HEK293 (cell line): ENCODE measurements around the gene HILPDA.

Experiments used
- CTCF ChIP-seq: fragments of 450-650 bp; formaldehyde crosslinking; IDR thresholded peaks from 2 replicates; pipeline ENCODE4 v1.5.1; 2016; ENCODE audit warnings: missing biosample characterization, missing genetic modification characterization
- GLI4 ChIP-seq: fragments of 450-650 bp; formaldehyde crosslinking; IDR thresholded peaks from 2 replicates; pipeline ENCODE4 v1.5.1; 2016; ENCODE audit warnings: missing biosample characterization, missing genetic modification characterization
- PRDM1 ChIP-seq: fragments of 450-650 bp; formaldehyde crosslinking; IDR thresholded peaks from 2 replicates; pipeline ENCODE4; 2016; ENCODE audit warnings: missing biosample characterization, missing genetic modification characterization
- SCRT1 ChIP-seq: fragments of 450-650 bp; formaldehyde crosslinking; IDR thresholded peaks from 2 replicates; pipeline ENCODE4 v1.5.1; 2016; ENCODE audit warnings: missing biosample characterization, missing genetic modification characterization, borderline replicate concordance
- TRIM28 ChIP-seq: IDR thresholded peaks from 2 replicates; pipeline ENCODE4 v1.6.1; 2011; ENCODE audit warnings: low read length, control low read depth, borderline replicate concordance
- YY1 ChIP-seq: fragments of 450-650 bp; formaldehyde crosslinking; IDR thresholded peaks from 2 replicates; pipeline ENCODE4 v1.5.1; 2018; ENCODE audit warnings: missing biosample characterization, missing genetic modification characterization
- ZBTB10 ChIP-seq: fragments of 450-650 bp; formaldehyde crosslinking; IDR thresholded peaks from 2 replicates; pipeline ENCODE4 v1.5.1; 2016; ENCODE audit warnings: missing biosample characterization, missing genetic modification characterization
- ZBTB26 ChIP-seq: fragments of 450-650 bp; formaldehyde crosslinking; optimal IDR thresholded peaks from 2 replicates; pipeline ENCODE3; 2016; ENCODE audit warnings: missing biosample characterization, mild to moderate bottlenecking, missing genetic modification characterization
- ZNF121 ChIP-seq: fragments of 450-650 bp; formaldehyde crosslinking; IDR thresholded peaks from 2 replicates; pipeline ENCODE4 v1.5.1; 2016; ENCODE audit warnings: missing biosample characterization, missing genetic modification characterization
- ZNF239 ChIP-seq: fragments of 450-650 bp; formaldehyde crosslinking; IDR thresholded peaks from 2 replicates; pipeline ENCODE4 v1.5.1; 2016; ENCODE audit warnings: missing biosample characterization, missing genetic modification characterization
- ZNF24 ChIP-seq: fragments of 450-650 bp; formaldehyde crosslinking; IDR thresholded peaks from 2 replicates; pipeline ENCODE4 v1.5.1; 2016; ENCODE audit warnings: missing biosample characterization, missing genetic modification characterization
- ZNF529 ChIP-seq: fragments of 450-650 bp; formaldehyde crosslinking; IDR thresholded peaks from 2 replicates; pipeline ENCODE4 v1.5.1; 2017; ENCODE audit warnings: missing genetic modification characterization, missing biosample characterization; ENCODE audit not compliant: insufficient replicate concordance
- ZNF747 ChIP-seq: fragments of 450-650 bp; formaldehyde crosslinking; IDR thresholded peaks from 2 replicates; pipeline ENCODE4 v1.5.1; 2016; ENCODE audit warnings: missing biosample characterization, missing genetic modification characterization
- TF ChIP-seq, protein P1 (sequence below): fragments of 450-650 bp; formaldehyde crosslinking; IDR thresholded peaks from 2 replicates; pipeline ENCODE4 v1.5.1; 2016; ENCODE audit warnings: missing biosample characterization, missing genetic modification characterization

GRCh38 chr7:128419257-128419656, 36.4 kb upstream of the HILPDA start:
- TF ChIP-seq ZBTB10 (no peak), TRIM28 (no peak), CTCF (no peak), ZNF121 (tag by site-specific recombination) (no peak), ZNF239 (tag by site-specific recombination) (no peak), ZNF529 (tag by site-specific recombination) (no peak), YY1 (tag by site-specific recombination) (no peak), ZNF24 (tag by site-specific recombination) (no peak), ZBTB26 (tag by site-specific recombination) (no peak), PRDM1 (tag by site-specific recombination) (no peak), SCRT1 (tag by site-specific recombination) (no peak), ZNF747 (tag by site-specific recombination) (no peak), GLI4 (no peak)
- TF ChIP-seq, protein P1, sequence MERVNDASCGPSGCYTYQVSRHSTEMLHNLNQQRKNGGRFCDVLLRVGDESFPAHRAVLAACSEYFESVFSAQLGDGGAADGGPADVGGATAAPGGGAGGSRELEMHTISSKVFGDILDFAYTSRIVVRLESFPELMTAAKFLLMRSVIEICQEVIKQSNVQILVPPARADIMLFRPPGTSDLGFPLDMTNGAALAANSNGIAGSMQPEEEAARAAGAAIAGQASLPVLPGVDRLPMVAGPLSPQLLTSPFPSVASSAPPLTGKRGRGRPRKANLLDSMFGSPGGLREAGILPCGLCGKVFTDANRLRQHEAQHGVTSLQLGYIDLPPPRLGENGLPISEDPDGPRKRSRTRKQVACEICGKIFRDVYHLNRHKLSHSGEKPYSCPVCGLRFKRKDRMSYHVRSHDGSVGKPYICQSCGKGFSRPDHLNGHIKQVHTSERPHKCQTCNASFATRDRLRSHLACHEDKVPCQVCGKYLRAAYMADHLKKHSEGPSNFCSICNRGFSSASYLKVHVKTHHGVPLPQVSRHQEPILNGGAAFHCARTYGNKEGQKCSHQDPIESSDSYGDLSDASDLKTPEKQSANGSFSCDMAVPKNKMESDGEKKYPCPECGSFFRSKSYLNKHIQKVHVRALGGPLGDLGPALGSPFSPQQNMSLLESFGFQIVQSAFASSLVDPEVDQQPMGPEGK (tag by site-specific recombination): no peak
